Right kidney (tissue), 1 donor: ENCODE measurements around the gene PPP2R2C.
A peak's percentile ranks its signal among the peaks of the same experiment; 100 is the strongest.

Source experiments
- DNase-seq: peaks from one replicate; pipeline ENCODE4 v3.0.0-alpha.2; 2016

The PPP2R2C gene

DNA sequence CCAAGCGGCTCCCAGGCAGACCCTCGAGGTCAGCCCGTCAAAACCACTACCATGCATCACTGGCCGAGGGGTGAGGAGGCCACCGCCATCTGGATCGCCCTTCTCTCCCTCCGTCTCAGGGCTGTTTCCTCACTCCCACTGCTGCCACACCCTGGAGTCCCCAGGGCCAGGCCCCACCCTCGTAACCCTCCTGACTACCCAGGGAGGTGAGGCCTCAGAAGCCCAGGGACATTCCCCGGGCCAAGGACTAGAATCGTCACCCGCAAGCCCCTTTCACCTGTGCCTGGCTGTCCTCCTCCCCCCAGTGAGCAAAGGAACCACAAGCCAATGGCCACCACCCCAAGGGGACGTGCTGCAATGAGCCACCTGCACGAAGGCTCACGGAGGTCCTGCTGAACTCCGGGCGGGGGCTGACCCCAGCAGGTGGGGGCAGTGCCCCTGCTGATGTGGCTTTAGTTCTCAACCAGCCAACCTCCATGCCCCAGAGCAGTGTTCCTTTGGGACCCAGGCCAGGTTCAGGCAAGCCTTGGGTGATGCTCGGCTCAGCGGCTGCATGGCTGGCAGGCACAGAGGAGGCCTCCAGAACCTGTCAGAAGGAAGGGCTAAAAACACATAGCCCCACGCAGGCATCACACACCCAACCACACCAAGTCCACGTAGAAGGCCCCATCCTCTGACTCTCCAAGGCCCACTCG, 23.8 kb downstream of the PPP2R2C start:
- DNase-seq: no peak

DNA sequence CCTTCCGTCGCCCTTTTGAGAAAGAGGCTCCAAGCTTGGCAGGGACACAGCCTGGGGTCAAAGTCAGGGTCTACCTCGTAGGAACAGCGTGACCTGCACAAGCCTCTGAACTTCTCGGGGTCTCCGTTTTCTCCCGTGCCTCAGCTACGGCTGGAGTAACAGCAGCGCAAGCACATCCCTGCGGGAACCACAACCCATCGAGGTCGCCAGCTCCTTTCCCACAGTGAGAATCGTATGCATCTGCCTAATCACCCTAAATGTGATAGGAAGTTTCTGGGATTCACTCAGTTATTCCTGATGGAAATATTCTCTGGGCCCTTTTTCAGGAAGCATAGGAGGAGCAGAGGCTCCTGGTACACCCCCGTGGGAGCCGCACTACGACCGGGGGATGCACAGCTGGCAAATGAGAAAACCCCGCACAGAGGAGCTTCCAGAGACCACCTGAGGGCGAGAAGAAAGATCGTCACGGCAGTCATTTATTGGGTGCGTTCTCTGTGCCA, 24.7 kb downstream of the PPP2R2C start:
- no peak for DNase-seq

DNA sequence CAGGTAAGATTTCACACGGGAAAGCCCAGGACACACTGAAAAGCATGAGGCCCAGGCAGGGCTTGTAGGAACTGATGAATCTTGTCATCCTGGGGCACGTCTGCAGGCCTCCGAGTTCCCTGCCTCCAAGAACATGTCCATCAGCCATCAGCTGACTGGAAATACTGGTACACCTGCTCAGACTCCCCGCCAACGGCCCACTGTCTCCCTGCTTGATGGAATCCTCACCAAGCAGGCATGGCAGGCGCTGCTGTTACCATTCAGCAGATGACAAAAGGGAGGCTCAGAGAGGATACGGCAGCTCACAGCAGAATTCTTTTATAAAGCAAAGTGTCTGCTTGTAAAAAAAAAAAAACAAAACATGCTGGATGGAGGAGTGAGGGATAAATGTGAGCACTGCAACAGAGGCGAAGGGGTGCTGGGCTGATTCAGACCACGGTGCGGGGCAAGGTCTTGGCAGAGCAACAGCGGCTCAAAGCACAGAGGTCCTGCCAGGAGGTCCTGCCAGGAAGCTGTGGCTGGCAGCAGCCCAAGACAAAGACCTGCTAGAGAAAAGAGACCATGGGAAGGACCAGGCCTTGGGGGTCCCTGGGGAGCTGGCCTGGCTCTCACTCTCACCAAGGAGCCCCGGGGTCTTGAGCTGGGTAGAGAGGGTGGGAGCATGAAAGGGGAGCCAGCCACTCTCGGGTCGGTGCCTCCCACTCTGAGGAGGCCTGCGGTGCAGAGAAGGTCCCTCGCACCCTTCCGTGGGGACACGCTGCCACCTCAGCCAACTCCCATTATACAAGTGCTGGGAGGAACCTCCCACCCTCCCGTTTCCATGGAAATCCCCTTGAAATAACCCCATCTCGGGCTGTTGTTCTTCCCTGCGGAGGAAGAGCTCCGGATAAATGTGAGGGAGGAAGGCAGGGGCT, 25.6 kb downstream of the PPP2R2C start:
- peak; percentile 21 for DNase-seq

DNA sequence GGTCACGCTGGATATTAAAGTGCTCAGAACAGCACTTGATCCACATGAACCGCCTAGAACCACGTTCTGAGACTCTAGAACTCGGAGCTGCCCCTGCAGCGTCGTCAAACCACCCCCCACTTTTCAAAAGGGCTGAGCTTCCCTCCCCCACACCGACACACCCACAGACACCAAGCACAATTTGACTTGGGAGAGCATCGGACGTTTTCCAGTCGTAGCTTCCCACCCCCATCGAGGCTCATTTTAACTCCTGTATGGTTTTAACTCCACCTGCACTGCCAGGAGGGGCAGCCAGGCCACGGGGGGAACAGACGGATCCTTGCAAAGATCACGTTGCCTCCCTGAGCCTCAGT, 26.3 kb downstream of the PPP2R2C start:
- DNase-seq: no peak

DNA sequence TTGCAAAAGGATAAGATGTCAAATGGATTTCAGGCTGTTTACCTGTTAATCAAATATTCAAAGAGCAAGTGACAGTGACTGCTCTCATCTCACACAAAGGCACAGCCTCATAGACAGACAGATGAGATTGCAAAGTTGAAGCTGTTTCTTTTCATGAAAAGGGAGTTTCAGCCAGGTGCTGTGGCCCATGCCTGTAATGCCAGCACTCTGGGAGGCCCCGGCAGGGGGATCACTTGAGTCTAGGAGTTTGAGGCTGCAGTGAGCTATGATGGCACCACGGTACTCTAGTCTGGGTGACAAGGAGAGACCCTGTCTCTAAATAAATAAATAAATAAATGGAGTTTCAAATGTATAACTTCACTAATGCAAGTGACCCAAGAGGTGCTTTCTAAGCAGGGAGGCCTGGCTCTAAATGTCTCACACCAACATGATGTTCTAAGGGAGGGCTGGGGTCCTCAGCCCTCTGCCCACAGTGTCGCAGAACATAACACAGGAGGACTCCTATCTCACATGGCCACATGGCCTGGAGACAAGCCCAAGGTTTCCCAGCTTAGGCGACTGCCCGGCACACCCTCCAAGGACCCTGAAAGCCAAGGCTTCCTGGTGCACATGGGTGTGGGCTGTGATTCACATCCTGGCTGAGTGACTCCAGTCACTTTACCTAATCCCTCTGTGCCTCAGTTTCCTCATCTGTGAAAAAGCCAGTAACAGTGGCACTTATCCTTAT, 26.8 kb downstream of the PPP2R2C start:
- DNase-seq: no peak

DNA sequence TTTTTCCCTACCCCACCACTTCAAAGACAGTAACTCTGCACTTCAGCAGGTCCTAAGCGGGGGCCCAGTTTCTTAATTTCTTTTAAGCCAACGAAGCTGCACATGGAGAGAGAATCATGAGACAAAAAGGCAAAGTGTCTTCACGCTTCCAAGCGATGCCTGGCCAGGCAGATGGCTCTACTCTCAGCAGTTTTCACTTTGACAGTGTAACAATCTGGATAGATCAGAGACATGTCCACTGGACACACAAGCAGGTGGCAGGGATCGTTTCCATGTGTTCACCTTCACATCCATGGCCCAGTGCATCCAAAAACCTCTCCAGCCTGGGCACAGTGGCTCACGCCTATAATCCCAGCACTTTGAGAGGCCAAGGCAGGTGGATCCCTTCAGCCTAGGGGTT, 27.8 kb downstream of the PPP2R2C start:
- DNase-seq: no peak

DNA sequence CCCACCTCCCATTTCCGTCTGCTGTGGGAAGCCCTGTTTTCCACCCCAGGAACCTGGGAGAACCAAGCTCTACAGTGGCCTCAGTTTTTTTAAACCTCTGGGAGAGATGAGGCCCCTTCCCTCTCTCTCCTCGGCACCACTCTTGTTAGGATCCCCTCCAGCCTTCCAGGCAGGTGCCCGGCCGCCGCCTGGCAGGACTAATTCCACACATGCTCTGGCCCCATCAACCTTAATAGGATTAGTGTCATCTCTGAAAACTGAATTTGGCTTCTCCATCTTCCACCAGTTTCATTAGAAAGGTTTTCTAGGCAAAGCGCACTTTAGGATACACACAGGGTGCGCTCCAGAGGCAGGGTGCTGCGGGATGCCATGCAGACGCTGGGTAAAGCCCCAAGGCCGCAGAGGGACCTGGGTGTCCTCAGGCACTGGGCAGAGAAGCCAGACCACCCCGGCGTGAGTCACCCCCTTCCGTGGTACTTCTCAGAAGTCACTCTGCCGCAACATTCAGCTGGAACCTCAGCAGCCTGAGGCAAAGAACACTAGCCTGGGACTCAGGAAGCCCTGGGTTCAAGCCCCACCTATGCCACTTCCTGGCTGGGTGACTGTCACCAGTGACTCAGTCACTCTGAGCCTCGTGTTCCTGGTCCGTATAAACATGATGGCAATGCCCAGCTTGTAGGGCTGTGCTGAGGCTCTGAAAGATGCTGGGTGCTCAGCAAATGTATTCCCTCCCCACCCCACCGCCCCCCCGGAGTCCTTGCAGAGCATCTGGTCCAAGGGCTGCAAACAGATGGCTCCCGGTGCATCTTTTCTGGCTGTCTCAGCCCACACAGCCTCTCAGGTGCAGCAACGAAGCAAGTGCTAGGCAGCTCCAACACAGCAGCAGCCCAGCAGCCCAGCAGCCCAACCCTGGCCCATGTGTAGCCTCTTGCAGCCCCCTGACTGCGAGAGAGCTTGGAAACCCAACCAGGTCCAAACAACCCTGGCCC, 29.1 kb downstream of the PPP2R2C start:
- no peak for DNase-seq

DNA sequence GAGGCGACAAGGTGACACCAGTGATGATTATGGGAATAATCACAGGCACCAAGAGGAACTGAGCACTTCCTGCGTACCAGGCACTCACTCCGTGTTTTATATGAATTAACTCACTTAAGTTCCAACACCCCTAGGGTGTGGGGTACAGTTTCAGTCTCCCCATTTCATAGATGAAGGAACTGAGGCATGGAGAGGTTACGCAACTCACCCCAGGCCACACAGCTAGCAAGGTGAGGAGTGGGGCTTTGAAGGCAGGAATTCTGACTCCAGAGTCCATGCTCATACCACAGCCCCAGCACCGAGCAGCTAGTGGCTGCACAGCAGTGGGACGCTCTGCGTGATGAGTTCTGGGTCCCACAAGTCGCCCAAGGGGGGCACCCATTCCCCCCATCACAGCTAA, 29.9 kb downstream of the PPP2R2C start:
- no peak for DNase-seq

DNA sequence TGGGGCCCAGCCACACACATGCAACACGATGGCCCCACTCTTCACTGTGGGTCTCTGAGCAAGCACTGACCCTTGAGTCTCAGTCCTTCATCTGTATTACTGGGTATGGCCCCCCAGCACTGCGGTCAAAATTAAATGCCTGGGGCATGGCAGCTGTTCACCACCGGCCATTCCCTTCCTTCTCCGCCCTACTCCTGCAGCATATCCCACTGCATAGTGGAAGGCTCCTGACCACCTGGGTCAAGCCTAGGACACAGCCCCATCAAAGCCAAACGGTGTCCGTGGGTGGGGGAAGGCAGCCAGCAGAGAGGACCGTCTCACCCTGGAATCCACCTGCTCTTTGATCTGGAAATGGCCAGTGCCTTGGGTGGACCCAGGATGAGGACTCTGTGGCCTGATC, 30.7 kb downstream of the PPP2R2C start:
- no peak for DNase-seq

DNA sequence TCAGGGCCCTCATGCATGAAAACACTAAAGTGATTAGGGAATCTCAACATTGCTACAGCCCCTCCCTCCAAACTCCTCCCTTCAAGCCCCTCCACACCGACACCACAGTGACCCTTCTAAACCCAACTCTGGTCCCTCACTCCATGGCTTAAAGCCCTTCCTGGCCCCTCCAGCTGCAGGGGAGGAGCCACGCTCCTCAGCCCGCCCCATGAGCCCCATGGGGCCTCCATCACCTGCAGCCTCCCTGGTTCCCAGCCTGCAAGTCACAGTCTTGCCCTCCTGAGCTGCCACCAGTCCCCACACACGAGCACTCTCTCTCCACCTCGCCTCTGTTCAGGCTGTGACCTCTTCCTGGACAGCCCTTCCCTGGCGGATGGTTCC, 31.2 kb downstream of the PPP2R2C start:
- no peak for DNase-seq

DNA sequence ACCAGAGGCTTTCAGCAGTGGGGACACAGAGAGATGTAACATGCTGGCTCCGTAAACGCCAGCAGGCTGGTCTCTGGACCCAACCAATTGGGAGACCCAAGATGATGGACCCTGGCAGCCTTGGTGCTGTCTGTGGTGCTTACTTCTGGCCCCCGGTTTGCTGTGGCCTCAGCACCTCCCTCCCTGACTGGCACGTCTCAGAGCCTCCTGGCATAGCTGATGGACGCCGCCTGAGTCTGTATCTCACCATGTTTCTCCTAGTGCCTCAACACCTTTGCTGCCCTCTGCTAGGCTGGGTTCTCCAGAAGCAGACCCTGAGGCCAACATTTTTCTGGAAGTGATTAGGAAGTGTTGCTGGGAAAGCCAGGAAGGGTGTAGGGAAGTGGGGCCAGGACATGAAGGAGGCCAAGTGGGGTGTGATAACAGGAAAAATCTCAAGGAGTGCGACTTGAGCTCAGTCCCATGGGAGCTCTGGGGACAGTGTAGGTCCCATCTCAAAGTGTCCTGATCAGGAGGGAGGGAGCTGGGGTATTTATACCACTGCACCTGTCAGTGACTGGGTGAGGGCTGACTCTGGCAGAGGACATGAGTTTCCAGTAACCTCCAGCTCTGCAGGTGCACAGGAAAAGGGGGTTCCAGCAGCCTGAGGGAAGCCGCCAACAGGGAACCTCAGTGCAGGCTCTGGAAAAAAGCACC, 31.8 kb downstream of the PPP2R2C start:
- no peak for DNase-seq

DNA sequence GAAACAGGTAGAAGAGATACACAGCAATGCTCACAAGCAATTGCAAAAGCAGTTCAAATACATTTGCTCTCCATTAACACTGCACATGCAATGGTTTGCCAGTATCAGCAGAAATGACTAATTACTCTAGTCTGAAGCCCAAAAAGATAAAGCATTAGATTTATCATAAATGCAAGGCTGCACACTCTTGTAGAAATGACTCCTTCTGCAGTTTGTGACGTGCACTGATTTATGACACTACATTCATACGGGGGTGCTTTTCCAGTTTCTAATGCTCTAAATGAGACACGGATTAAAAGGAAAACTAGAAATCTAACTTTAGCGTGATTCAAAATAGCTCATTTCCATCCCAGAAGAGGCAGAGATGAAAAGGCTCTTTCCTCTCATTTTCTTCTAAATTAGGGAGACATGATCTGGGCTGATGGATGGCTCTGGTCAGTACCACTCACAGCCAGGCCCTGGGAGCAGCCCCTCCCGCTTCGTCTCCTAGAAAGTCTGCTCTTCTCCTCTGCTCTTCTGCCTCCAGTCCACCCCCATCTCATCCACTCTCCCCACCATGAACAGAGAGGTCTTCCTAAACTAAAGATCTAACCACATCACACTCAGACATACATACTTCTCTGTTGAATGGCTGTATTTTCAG, 33.2 kb downstream of the PPP2R2C start:
- DNase-seq: no peak

DNA sequence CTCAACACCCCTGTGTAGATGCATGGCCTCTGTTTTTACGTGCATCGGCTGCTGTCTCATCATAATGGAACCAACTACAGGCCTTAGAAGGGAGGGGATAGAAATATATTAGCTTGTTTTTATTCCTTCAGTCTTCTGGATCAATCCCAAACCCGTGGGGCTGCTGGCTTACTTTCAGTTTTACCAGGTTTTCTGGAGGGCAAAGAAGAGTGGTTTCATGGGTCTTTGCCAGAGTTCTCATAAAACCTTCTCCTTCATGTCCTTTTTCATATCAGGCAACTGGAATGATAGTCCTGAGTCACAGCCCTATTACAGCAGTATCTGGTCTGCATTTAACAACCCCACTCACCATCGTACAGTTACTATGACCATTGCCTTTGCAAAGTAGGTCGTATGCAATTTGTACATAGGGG, 34.6 kb downstream of the PPP2R2C start:
- no peak for DNase-seq

DNA sequence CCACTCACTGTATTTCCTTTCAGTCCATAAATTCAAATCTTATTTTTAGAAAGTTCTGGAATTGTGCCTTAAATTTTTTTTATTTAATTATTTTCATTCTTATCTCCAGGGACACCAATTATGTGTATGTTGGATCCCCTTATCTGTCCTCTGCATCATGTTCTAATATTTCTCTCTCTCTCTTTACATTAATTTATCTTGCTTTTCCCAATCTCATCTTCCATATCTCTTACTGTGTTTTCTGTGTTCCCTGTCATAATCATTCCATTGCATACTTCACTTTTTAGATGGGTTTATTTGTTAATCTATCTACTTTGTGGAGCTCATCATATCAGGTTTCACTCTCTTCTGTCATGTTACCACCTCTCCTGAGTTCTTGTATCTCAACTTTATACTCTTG, 37.4 kb downstream of the PPP2R2C start:
- no peak for DNase-seq

DNA sequence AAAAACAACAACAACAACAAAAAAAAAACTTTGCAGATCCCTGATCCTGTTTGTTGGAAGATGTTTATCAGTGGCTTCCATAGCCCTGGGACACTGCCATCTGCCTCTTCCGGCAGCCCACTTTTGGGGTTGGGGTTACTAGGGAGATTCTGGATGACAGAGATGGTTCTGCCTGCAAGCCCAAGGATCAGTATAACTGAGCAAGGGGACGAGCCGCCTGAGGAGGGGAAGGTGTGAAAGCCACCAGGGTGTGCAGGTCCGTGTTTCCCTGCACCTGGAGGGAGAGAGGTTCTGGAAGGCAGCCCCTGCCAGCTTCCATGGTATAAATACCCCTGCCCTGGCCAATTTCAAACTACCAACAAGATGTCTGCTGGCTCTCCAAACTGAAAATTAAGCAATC, 41.5 kb downstream of the PPP2R2C start:
- DNase-seq: no peak

DNA sequence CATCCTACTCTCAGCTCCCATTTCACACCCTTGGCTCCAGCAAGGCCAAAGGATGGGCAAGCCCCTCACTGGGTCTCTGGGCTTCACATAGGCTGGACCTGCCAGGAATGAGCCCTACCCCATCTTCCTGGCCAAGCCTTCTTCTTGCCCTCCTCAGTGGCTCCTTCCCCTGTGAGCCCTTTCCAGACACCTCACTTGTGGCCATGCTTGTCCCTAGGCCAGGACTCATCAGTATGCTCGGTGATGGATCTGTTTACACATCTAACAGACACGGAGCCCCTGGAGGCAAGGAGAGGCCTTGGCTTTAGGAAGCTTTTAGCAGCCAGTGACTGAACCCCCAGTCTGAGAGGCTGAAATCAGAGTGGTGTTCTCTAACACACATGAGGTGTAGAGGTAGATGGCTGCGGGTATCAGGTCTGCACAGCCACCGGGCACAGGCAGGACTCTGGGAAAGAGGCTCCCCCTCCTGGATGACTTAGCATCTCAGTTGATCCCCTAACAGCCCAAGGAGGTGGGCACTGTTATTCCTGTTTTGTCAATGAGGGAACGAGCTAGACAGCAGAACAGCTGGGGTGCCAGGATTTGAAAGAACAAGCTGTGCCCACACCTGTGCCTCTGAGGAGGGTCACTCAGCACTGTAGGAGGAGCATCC, 44.8 kb downstream of the PPP2R2C start:
- DNase-seq: no peak

DNA sequence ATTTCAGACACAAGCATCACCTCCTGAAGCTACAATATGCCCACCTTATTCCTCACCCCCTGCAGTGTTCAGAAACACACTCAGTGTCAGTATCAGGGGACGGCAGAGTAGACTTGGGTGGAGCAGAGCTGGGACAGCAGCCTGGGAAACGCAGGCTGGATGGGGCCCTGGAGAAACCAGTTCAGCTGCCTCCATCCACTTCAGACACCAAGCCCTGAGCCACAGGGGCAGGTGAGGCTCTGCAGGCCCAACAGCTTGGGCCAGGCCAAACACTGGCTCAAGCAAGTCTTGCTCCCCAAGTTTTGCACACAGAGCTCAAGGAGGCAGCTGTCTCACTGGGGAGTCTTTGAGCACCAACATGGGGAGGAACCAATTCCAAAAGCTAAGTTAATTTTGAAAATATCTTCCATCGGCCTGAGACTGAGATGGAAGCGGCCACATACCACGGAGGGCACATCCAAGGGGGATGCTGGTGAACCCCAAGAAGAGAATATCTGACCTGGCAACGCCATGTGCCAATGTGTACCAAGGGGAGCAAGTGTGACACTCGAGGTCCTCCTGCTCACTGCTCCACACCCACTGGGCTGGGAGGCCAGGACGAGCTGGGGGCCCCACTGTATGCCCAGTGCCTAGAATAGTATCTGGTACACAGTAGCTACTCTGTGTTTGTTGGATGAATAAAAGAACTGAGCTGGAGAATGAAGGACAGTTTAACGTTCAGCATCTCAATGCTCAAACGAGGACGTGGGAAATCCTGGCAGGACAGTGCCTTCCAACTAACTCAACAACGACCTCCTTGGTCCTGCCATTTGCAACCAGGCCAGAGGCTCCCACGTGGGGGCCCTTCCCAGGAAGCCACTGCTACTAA, 45.6 kb downstream of the PPP2R2C start:
- DNase-seq: no peak

DNA sequence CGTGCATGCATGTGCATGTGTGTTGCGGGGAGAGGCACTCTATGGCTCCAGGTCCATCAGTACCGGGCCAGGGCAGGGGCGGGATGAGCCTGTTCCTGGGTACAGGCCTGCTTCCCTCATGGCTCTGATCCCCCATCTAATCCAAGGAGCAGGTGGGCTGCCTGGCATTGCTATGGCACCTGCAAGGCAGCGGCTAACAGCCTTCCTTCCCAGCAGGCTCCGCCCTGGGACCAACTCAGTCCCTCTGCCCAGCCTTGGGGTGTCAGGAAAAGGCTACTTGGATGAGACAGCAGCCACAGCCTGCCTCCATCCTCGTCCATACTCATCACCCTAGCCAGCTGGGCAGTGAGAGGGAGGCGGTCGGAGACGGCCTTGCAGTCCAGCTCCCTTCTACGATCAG, 46.5 kb downstream of the PPP2R2C start:
- DNase-seq: no peak

DNA sequence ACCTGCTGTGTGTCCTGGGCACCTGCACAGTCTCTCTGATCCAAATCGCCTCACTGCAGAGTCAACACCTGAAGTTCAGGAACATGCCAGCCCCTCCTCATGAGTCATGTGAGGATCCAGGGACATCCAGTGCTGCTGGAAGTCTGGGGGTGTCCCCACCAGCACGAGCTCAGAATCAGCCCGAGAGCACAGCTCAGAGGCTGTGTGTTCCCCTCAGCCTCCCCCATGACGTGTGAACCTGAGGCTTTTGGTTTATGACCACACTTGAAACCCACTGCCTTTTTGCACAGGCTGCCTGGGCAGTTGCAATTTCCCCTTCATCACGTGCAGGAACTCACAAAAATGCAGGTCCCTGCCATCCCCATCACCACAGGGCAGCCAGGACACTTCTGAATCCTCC, 47.1 kb downstream of the PPP2R2C start:
- DNase-seq: no peak
